RKO (cell line): ENCODE measurements around the gene PITPNM3.

ENCODE experiments used
- DNase-seq: peaks from one replicate; pipeline ENCODE4 v3.0.0-alpha.2; 2016; ENCODE audit warnings: low spot score

The PITPNM3 gene

GRCh38 chr17:6443692-6444570, 112.4 kb downstream of the PITPNM3 start, which contains the start of gene PIMREG:
Gene PIMREG, plus strand, starts transcription at chr17:6444455. Its CDS starts 656 bp downstream, at chr17:6445111.
- peak; percentile 94 for DNase-seq

GRCh38 chr17:6442775-6443174, 113.6 kb downstream of the PITPNM3 start:
- DNase-seq, result no peak

GRCh38 chr17:6439951-6440350, 116.4 kb downstream of the PITPNM3 start:
- no peak for DNase-seq

GRCh38 chr17:6437956-6438355, 118.4 kb downstream of the PITPNM3 start:
- no peak for DNase-seq

- DNase-seq, result no peak
Measured at GRCh38 chr17:6437466-6437865, 118.9 kb downstream of the PITPNM3 start.

- DNase-seq, result peak; percentile 72
Measured at GRCh38 chr17:6435968-6436367, 120.4 kb downstream of the PITPNM3 start.

- DNase-seq, result no peak
Measured at GRCh38 chr17:6435051-6435450, 121.3 kb downstream of the PITPNM3 start, which contains the start of gene AIPL1. Gene AIPL1, minus strand, starts transcription at chr17:6435121. Its CDS starts 17 bp downstream, at chr17:6435104.

- DNase-seq, result no peak
Measured at GRCh38 chr17:6430769-6431168, 125.6 kb downstream of the PITPNM3 start.

- no peak for DNase-seq
Measured at GRCh38 chr17:6429266-6429665, 127.1 kb downstream of the PITPNM3 start.

GRCh38 chr17:6428207-6428965, 128.0 kb downstream of the PITPNM3 start:
- DNase-seq, result no peak

GRCh38 chr17:6427279-6427781, 129.0 kb downstream of the PITPNM3 start:
- no peak for DNase-seq

- DNase-seq, result no peak
Measured at GRCh38 chr17:6426356-6427101, 129.8 kb downstream of the PITPNM3 start.

GRCh38 chr17:6425407-6425806, 130.9 kb downstream of the PITPNM3 start:
- no peak for DNase-seq

- no peak for DNase-seq
Measured at GRCh38 chr17:6423931-6424330, 132.4 kb downstream of the PITPNM3 start.

GRCh38 chr17:6422654-6423241, 133.6 kb downstream of the PITPNM3 start:
- no peak for DNase-seq

GRCh38 chr17:6421700-6422604, 134.4 kb downstream of the PITPNM3 start:
- peak; percentile 84 for DNase-seq

- no peak for DNase-seq
Measured at GRCh38 chr17:6420173-6420641, 136.1 kb downstream of the PITPNM3 start.

- no peak for DNase-seq
Measured at GRCh38 chr17:6415616-6416015, 140.7 kb downstream of the PITPNM3 start.

GRCh38 chr17:6413065-6413464, 143.3 kb downstream of the PITPNM3 start:
- peak; percentile 70 for DNase-seq

- DNase-seq, result no peak
Measured at GRCh38 chr17:6408735-6409134, 147.6 kb downstream of the PITPNM3 start.
